Esophagus squamous epithelium (tissue), 5 donors: ENCODE results near the gene EGFL6. TPM values are rescaled to one million over a fixed set of nuclear protein-coding genes. Genes with fewer than 3 reads are reported as not detected.

Experiments used
- DNase-seq: peaks from one replicate; lab custom pipeline; 2025; lab: John Stamatoyannopoulos, UW
- H3K27ac ChIP-seq, 4 donors: fragments of 200-600 bp; sonication (generic); one replicate each; pipeline ENCODE4 v1.5.1; 2016 to 2019; ENCODE audit warnings: mild to moderate bottlenecking in 1 of 4
- H3K27me3 ChIP-seq, 4 donors: fragments of 200-600 bp; sonication (generic); 1 replicate in 3 of 4; 2 replicates in 1 of 4; pipeline versions ENCODE4 v1.5.1 to v1.6.0; 2017 to 2021; ENCODE audit warnings: antibody characterized with exemption in 1 of 4
- H3K36me3 ChIP-seq, 3 donors: fragments of 200-600 bp; sonication (generic); one replicate each; pipeline ENCODE4 v1.5.1; 2016 to 2019
- H3K4me1 ChIP-seq, 3 donors: fragments of 200-600 bp; sonication (generic); one replicate each; pipeline ENCODE4 v1.5.1; 2017 to 2019
- H3K4me3 ChIP-seq, 4 donors: fragments of 200-600 bp; sonication (generic); 1 replicate in 3 of 4; 2 replicates in 1 of 4; pipeline ENCODE4 v1.5.1; 2016 to 2019; ENCODE audit warnings: mild to moderate bottlenecking in 2 of 4, moderate library complexity in 1 of 4
- H3K9me3 ChIP-seq, 3 donors: fragments of 200-600 bp; sonication (generic); one replicate each; pipeline ENCODE4 v1.5.1; 2016 to 2019
- POLR2A ChIP-seq, 4 donors: fragments of 450-650 bp; IDR thresholded peaks; one replicate each; pipeline ENCODE4 v1.6.1; 2017; ENCODE audit warnings: antibody characterized with exemption in 4 of 4, mild to moderate bottlenecking in 4 of 4, moderate library complexity in 3 of 4
- WGBS, 2 donors: methylation state at CpG; one replicate each; pipeline ENCODE4 v1.1.5; 2018; 5-methylcytosine and 5-hydroxymethylcytosine counted together
- intact Hi-C: fragments of 100-400 bp; cut with DNase I; formaldehyde crosslinking; loops from one replicate; pipeline ENCODE4 v1.15.0; 2022
- total RNA-seq, 4 donors: library from RNA; depleted of rRNA; stranded (reverse); fragments of >200 nt; gene quantifications; one replicate each; pipeline ENCODE4 v1.1.0, GENCODE V29; 2016
- TF ChIP-seq, protein P1 (sequence below), 6 experiments: fragments of 450-650 bp in 4 of 6; fragments of 200-600 bp in 2 of 6; sonication (generic) in 2 of 6; IDR thresholded peaks; one replicate each; pipeline ENCODE4 v1.5.1; 2016 to 2019; ENCODE audit warnings: antibody characterized with exemption in 6 of 6, mild to moderate bottlenecking in 4 of 6, moderate library complexity in 4 of 6
- donor health status: DM: yes; HTN: yes; CAD: no.

Gene EGFL6
- total RNA-seq, 4 donors from 2014 or later = 0.92 to 6.8 (median 1.8) TPM

DNA sequence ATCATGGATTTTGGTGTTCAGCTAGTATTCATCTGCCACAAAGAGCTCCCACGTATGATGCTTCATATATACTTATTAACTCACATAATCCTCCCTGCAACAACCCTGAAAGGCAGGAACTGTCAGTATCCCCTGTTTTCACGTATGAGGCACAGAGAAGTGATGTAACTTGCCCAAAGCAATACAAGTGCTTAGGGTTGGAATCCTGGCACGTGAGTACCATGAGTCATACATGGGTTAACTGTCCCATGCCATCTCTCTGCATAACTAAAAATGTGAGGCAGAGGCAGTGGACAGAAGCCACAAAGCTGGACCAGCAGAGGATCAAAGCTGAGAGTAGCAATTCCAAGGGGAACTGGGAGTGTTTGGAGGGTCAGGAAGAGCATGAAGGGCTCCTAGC lies 35.7 kb upstream of the EGFL6 start:
- Histone ChIP-seq H3K4me1 (peaks cover 0 to 6% (median 0%) of the 10 kb centered on the region in 3 donors), H3K4me3 (no peak overlapping the region), H3K27me3 (peaks cover 0 to 4% (median 0%) of the 10 kb centered on the region in 4 donors), H3K27ac (peak overlapping the region in 2 of 4 donors; percentile 31 to 57), H3K9me3 (no peaks in the 10 kb centered on the region), H3K36me3 (no peaks in the 10 kb centered on the region)
- WGBS, 2 donors = 8 to 30% methylated on average over 3 of the region's 3 CpGs
- no peak for DNase-seq
- TF ChIP-seq, protein P1, sequence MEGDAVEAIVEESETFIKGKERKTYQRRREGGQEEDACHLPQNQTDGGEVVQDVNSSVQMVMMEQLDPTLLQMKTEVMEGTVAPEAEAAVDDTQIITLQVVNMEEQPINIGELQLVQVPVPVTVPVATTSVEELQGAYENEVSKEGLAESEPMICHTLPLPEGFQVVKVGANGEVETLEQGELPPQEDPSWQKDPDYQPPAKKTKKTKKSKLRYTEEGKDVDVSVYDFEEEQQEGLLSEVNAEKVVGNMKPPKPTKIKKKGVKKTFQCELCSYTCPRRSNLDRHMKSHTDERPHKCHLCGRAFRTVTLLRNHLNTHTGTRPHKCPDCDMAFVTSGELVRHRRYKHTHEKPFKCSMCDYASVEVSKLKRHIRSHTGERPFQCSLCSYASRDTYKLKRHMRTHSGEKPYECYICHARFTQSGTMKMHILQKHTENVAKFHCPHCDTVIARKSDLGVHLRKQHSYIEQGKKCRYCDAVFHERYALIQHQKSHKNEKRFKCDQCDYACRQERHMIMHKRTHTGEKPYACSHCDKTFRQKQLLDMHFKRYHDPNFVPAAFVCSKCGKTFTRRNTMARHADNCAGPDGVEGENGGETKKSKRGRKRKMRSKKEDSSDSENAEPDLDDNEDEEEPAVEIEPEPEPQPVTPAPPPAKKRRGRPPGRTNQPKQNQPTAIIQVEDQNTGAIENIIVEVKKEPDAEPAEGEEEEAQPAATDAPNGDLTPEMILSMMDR (IDR thresholded peaks at IDR 0.05) = no peak
- no peak for TF ChIP-seq POLR2A (IDR thresholded peaks at IDR 0.05)
- intact Hi-C loops = no loop called here

DNA sequence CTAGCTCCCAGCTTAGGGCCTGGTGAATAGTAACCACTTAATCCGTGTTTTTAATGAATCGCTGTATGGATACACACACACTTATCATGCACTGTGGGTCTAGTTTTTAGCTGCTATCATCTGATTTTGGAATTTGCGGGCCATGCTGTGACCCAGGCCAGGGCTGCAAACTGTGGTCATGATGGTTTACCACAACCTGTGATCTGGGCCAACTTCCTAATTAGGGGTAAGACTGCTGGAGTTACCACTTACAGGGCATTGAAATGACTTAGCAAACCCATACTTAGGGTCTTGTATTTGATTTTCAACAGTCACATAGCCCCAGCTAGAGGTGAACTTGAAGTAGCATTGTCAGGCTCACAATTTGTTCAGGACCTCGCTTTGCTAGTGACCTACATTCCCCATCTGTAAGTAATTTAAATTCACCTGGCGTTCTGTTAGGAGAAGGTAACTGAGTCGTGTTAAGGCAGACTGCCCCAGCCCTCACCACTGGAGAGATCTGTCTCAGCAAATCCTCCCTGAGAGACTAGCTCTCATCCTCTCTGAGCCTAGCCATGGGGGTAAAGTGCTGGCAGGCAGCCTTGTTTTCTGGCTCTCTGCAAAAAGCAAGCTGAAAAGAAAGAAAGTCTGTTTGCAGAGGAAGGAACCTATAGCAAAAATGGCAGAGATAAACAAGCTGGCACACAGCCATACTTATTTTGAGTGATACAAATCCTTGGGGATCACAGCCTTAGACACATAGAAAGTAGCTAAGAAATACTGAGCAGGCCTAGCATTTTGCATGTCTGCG lies 33.8 kb upstream of the EGFL6 start:
- WGBS, 2 donors = 55 to 94% methylated on average over 2 to 7 of the region's 7 CpGs
- no peak for DNase-seq
- no peaks in the 10 kb centered on the region for H3K9me3 ChIP-seq
- no peak overlapping the region for H3K27ac ChIP-seq
- intact Hi-C loops = no loop called here
- H3K4me1 ChIP-seq = peaks cover 0 to 6% (median 0%) of the 10 kb centered on the region in 3 donors
- no peak overlapping the region for H3K4me3 ChIP-seq
- peaks cover 0 to 4% (median 0%) of the 10 kb centered on the region in 4 donors for H3K27me3 ChIP-seq
- TF ChIP-seq POLR2A (IDR thresholded peaks at IDR 0.05) = no peak
- TF ChIP-seq, protein P1 (IDR thresholded peaks at IDR 0.05) = no peak
- no peaks in the 10 kb centered on the region for H3K36me3 ChIP-seq

DNA sequence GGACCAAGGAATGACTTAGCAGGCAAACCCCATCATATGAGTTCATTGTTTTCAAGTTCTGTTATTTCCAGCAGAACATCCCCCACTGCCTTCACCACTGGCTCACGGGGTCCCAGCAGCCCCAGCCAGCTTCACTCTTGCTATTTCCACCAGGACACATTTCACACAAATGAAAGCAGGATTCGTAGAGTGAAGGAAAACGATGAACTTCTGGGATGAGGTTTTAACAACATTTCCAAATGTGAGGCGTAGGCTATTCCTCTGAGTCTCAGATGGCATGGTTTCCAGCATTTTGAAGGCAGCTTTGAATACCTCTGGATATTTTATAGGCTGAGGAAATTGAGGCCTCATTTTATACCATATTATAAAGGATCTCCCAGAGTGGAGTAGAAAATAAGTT lies 32.9 kb upstream of the EGFL6 start:
- Histone ChIP-seq H3K27ac (no peak overlapping the region), H3K4me3 (no peak overlapping the region), H3K36me3 (no peaks in the 10 kb centered on the region), H3K9me3 (no peaks in the 10 kb centered on the region), H3K27me3 (peaks cover 0 to 4% (median 0%) of the 10 kb centered on the region in 4 donors), H3K4me1 (peaks cover 0 to 6% (median 0%) of the 10 kb centered on the region in 3 donors)
- no peak for DNase-seq
- intact Hi-C loops = no loop called here
- 89% methylated on average over 3 to 4 of the region's 4 CpGs for WGBS, 2 donors
- TF ChIP-seq, protein P1 (IDR thresholded peaks at IDR 0.05) = no peak
- no peak for TF ChIP-seq POLR2A (IDR thresholded peaks at IDR 0.05)

DNA sequence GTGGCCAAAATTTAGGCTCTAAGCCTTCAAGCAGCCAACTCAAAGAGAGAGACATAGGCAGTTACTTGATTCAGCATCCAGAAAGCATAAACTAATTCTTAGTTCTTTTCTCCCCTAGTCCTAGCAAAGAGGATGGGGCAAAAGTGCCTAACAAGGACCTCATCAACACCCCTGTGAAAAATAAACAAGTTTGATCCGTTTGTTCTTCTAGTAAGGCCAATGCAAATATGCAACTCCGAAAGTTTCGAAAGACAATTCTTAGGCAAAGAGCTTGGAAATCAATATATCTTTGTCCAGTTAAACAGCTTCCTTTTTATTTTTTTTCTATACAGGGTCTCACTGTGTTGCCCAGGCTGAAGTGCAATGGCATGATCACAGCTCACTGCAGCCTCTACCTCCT lies 31.0 kb upstream of the EGFL6 start:
- Histone ChIP-seq H3K4me3 (no peak overlapping the region), H3K9me3 (no peaks in the 10 kb centered on the region), H3K27ac (no peak overlapping the region), H3K4me1 (peaks cover 0 to 2% (median 0%) of the 10 kb centered on the region in 3 donors), H3K27me3 (peaks cover 0 to 4% (median 0%) of the 10 kb centered on the region in 4 donors), H3K36me3 (no peaks in the 10 kb centered on the region)
- no peak for DNase-seq
- TF ChIP-seq, protein P1 (IDR thresholded peaks at IDR 0.05) = no peak
- no peak for TF ChIP-seq POLR2A (IDR thresholded peaks at IDR 0.05)
- intact Hi-C loops = no loop called here
- WGBS, 2 donors = 81 to 85% methylated on average over 3 of the region's 3 CpGs

DNA sequence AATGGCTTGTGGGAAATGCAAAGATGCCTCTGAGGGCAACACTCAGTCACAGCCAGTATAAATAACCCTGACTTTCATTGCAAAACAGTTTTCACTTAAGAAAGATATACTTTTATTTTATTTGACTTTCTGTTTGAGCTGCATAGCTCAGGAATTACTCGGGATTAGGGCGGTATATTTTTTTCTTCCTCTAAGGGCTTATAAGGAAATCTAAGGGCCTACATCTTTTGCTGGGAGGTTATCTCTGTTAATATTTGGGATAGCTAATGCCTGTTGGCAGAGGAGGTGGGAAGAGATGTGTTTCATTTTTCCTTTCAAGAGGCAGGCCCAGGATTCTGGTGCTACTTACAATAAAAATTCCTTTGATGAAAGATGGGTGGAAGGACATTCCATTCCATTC lies 28.8 kb upstream of the EGFL6 start:
- TF ChIP-seq POLR2A (IDR thresholded peaks at IDR 0.05) = no peak
- TF ChIP-seq, protein P1 (IDR thresholded peaks at IDR 0.05) = no peak
- peaks cover 0 to 4% (median 0%) of the 10 kb centered on the region in 4 donors for H3K27me3 ChIP-seq
- no peak overlapping the region for H3K27ac ChIP-seq
- H3K9me3 ChIP-seq = no peaks in the 10 kb centered on the region
- 58 to 63% methylated on average over 2 of the region's 2 CpGs for WGBS, 2 donors
- H3K4me1 ChIP-seq = no peaks in the 10 kb centered on the region
- H3K4me3 ChIP-seq = no peak overlapping the region
- H3K36me3 ChIP-seq = no peaks in the 10 kb centered on the region
- no peak for DNase-seq
- intact Hi-C loops = no loop called here
